Stimulated activated CD8-positive, alpha-beta memory T cell treated with anti-CD3 and anti-CD28 coated beads, Interleukin-15, amount 100 ng/mL, for 1 hour (primary cell): ENCODE data around the gene ABI3.

Experiments
- DNase-seq: peaks from one replicate; pipeline ENCODE4 v3.0.0-alpha.2; 2020; ENCODE audit warnings: low read depth

ABI3 gene

DNA sequence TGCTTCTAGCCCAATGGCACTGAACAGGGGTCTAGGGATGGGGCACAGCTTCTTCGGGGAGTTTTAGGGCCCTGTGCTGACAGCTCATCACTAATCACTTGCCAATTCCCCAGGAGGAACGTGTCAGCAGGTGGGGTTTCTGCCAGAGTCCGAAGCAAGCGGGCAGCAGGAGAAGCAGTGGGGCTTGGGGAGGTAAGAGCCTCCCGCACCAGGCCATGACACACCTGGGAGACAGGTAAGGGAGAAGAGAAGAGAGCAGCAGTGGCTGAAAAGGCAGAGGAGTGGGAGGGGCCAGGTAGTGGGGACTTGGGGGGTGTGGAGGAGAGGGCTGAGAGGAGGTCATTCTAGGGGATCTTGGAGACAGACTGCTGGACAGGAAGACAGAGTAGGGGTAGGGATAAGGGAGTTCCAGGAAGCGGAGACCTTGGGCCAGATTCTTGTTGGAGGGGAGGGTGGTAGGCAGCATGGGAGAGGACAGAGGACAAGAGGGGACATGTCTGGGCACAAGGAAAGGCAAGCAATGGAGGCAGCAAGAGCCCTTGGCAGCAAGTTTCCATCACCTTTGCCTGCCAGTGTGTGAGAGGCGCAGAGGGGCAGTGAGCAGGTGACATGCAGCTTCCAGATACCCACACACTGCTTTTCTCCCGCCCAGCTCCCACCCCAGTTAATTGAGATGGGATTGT lies 15.2 kb downstream of the ABI3 start:
- DNase-seq = no peak

DNA sequence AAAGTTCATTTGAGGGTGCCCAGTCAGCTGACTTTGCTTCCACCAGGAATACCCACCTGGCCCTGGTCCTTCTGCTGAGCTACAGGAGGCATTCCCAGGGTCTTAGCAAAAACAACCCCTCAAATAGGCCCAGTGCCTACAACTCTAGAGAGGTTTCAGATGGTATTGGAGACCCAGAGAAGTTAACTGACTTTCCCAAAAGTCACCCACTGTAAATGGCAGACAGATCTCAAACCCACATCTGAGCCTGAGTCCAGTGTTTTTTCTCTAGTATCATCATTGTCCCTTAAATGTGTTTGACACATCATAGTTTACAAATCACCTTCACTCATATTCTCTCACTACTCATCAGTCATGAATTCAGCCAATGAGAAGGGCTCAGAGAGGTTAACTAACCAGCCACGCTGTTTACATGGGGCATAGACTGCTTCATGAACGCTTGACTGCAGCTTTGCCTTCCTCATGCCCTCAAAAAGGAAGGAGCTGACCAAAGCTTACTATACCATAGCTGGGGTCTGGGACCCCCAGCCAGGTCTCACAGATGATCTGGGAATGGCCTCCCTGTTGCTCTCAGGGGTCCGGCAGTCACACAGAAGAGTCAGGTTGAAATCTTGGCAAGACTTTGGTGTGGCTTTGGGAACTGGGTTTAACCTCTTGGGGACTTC lies 16.4 kb downstream of the ABI3 start:
- DNase-seq = no peak

DNA sequence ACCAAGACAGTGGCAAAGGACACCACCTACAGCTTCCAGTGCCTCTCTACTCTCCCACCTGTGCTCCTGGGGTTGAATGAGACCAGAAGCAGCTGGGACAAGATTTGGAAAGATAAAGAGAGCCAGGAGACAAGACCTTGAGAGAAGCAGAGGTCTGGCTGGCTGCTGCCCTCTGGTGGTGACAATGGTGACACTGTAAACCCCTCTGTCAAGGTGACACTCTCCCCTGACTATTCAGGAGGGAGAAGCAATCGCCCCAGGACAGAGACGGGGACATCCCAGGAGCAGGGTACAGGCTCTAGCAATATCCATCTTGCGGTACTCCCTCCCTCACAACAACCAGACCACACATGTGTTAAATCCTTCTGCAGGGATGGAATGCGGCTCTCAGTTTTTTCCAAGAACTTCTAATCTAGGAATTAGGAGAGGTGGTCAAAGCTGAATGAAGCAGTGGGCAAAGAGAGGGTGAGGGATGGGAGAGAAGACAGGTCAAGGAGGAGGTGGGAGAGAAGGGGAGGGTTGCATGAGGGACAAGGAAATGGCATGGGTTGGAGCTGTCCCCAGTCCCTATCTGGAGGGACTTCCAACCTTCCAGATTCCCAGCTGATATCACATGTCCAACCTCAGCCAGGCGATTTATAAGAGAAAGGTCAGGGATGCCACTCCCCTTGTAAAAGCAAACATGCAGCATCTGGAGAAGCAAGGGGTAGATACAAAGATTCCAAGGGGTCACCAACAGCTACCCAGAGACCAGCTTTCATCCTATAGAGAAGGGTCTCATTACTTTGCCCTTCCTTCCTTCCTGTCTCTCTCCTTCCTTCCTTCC lies 17.1 kb downstream of the ABI3 start:
- DNase-seq = peak; percentile 73

- no peak for DNase-seq
Observed at GRCh38 chr17:49229076-49229804, 18.7 kb downstream of the ABI3 start.

DNA sequence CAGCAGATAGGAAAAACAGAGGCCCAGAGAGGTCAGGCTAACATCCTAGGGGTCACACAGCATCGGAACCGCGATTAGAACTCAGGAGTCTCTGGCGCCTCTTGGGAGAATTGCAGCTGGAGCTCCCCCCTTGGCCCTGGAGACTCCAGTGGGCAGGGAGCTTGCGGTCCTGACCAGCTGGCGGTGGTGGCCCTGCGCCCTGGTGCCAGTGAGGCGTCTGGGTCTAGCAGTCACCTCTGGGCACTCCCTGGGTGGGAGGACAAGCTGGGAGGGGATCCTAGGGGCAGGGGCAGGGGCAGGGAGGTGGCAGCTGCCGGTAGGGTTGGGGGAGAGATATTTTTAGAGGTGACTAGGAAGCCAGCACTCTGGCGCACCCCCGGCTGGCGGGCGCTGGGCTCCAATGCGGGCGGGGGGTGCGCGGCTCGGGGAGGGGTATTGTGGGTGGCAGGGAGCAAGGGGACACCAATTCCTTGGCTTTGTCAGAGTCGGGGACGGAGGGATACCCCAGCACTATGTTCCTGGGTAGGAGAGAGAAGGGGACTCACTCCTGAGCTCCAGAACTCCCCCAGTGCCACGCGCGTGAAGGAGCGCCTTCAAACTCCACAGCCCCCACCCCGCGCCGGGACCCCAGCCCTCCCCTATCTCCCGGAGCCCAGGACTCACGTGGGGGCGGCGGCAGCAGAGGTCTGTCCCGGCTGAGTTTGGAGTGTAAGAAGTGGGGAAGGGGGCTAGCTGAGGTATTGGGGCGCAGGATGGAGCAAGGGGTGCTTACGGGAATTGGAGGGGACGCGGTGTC lies 19.5 kb downstream of the ABI3 start:
- DNase-seq = no peak

DNA sequence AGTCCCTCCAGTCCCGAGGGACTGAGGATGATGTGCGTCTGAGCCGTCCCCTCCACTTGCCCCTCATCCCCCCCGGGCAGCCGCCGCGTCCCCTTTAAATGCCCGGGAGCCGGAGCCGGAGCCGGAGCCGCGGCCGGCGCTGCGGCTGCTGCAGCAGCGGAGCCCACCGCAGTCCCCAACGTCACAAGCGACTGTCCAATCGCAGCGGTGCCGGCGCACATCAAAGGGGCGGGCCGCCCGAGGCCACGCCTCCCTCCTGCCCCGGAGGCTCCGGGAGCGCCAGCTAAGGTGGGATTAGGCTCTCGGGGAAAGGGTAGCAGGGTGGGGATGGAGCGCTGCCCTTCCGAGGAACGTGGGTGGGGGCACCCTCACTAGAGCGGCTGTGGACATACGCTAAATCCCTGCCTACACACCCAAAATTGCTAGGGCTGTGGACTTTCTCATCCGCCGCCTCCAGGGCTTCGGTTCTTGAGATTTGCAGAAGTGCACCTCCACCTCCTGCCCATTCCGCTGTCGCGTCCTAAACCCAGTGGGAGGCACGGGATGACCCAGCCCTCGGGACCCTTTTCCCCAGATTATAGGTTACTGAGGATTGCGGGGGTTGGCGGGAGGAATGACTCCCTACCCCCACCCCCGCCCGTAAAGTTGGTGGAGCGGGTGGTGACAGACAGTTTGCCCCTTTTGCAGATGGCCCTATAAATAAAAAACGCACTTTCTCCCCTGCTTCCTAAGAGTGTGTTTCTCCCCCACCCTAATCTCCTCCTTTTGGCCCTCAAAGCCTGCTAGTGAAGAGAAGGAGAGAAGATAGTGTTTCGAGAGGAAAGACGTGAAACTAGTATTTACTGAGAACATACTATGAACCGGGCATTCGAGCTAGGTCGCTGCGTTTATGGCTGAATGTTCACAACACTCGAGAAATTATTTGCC lies 20.4 kb downstream of the ABI3 start, which contains the start of gene PHOSPHO1:
Gene PHOSPHO1 (minus strand): TSS at position 152 of the 927 bp plus-strand sequence. CDS start 4,096 bp downstream, outside the sequence.
- peak; percentile 77 for DNase-seq

- no peak for DNase-seq
Observed at GRCh38 chr17:49231563-49231894, 21.0 kb downstream of the ABI3 start.

DNA sequence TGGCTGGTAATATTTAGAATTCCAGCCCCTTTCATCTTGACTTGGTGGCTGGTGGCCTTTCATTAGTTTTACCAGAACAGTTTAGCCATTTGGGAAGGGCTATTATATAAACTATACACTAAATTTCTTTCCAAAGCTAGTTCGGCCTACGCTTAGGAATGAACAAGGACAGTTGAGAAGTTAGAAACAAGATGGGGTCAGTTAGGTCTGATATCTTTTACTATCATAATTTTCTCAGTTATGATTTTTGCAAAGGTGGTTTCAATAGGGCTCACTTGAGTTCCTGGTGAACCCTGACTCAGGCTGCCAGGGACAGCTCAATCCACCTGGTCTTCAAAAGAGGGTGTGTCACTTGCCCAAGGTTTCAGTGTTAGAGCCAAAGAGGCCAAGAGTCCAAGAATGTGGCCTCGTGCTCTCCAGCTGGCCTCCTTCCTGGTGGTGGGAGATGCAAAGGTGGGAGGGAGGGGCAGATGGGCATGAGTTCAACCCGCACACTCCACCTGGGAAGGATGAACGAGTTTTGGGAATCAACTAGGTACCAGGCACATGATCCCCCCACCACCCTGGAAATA lies 24.1 kb downstream of the ABI3 start:
- DNase-seq = no peak

DNA sequence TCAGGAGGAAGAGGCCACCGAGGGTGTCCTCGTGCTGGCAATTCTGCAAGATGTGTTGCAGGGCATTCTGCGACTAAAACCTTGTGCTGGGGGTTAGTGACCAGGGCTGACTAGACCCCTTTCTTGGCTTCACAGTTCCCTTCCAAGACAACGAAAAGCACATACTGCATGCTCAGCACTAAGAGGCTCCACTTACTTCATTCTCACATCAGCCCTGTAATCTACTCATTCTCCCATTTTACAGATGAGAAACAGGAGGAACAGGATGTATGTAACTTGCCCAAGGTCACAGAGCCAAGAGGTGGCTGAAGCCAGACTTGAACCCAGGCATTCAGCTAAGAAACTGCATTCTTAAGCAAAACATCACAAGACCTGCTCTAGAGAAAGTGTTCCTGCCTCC lies 25.4 kb downstream of the ABI3 start:
- DNase-seq = no peak

- DNase-seq = no peak
Observed at GRCh38 chr17:49239963-49240362, 29.5 kb downstream of the ABI3 start.

GRCh38 chr17:49240619-49241018 lies 30.1 kb downstream of the ABI3 start:
- DNase-seq = no peak

DNA sequence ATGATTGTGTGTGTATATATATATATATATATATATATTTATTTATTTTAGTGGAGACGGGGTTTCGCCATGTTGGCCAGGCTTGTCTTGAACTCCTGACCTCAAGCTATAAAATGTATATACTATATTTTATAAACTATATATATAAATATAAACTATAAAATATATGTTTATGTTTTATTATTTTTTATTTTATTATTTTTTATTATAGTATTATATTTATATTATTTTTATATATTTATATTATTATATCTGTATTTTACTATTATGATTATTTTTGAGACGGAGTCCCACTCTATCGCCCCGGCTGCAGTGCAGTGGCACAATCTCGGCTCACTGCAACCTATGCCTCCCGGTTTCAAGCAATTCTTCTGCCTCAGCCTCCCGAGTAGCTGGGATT lies 30.5 kb downstream of the ABI3 start:
- DNase-seq = no peak

- DNase-seq = no peak
Observed at GRCh38 chr17:49241692-49242397, 31.3 kb downstream of the ABI3 start.

- DNase-seq = no peak
Observed at GRCh38 chr17:49242813-49243212, 32.3 kb downstream of the ABI3 start.

DNA sequence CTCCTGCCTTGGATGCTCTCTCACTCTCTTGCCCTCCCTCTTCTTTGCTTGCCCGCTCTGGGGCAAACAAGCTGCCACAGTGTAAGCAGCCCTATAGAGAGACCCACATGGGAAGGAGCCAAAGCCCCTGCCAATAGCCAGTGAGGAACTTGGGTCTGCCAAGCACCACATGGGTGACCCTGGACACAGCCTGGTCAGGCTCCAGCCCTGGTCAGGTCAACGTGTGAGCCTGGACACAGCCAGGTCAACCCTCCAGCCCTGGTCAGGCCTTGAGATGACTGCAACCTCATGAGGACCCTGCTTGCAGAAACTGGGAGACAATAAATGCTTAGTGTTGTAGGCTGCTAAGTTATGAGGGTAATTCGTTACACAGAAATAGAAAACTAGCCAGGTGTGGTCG lies 34.3 kb downstream of the ABI3 start:
- no peak for DNase-seq

DNA sequence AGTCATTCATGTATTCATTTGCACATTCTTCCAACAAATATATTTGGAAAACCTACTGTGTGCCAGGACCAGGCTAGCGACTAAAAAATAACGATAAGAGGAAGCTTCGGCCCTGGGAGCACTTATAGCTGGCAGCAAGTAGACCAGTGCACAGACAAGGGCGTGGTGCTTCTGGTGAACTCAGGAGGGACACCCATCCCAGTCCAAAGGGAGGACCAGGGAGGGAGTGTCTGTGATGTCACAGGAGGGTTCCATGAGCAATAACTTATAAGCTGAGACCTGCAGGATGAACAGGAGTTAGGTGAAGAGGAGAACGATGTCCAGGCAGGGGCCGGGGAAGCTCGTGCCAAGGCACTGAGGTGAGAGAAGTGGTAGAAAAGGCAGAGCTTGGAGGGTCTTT lies 37.4 kb downstream of the ABI3 start:
- no peak for DNase-seq

- no peak for DNase-seq
Observed at GRCh38 chr17:49249292-49249794, 38.8 kb downstream of the ABI3 start.

DNA sequence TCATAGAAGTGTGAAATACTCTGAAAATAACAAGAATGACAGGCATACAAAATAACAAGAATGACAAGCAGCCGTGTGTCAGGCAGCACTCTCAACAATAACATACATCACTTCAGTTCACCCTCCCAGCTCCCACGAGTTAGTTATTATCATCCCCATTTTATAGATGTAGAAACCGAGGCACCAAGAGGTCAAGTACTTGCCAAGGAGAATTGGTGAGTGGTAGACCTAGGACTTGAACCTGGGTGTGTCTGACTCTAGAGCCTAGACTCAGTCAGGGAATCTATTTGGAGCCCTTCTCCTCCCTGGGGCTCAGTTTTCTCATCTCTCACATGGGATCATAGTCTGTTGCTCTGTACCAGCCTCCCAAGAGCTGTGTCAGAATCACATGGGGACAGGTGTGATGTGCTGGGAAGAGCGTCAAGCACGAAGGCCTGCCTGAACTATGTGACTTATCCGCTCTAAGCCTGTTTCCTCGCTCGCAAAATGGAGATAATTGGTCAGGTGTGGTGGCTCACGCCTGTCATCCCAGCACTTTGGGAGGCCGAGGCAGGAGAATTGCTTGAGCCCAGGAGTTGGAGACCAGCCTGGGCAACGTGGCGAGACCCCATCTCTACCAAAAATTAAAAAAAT lies 39.5 kb downstream of the ABI3 start:
- no peak for DNase-seq
